Panc1 (cell line): ENCODE results near the gene IGSF21. TPM values are rescaled to one million over a fixed set of nuclear protein-coding genes. Genes with fewer than 3 reads are reported as not detected.

Experiments
- ATAC-seq: fragments of 200-7000 bp; cut with Tn5 transposase; 2 replicates; pipeline ENCODE4 v1.9.1; 2020; ENCODE audit warnings: mild to moderate bottlenecking, moderate library complexity
- BruUV-seq: library from RNA; stranded (reverse); fragments of 400-500 nt; replicated peaks from 2 replicates; lab custom pipeline; 2021; lab: Mats Ljungman, UMichigan
- CTCF ChIA-PET: fragments of 300-600 bp; sonication (Branson Sonifier 250); formaldehyde crosslinking; loops from one replicate; lab custom pipeline; 2022; ENCODE audit warnings: antibody characterized with exemption; lab: Charles Lee
- POLR2A ChIA-PET: fragments of 300-600 bp; sonication (Branson Sonifier 250); formaldehyde crosslinking; loops from one replicate; lab custom pipeline; 2022; ENCODE audit warnings: antibody characterized with exemption; lab: Charles Lee
- DNase-seq: peaks from one replicate; pipeline ENCODE4 v3.0.0-alpha.2; 2010; ENCODE audit warnings: low read depth, low spot score
- H3K27ac ChIP-seq: 2 replicates; pipeline ENCODE4 v1.5.1; 2011; ENCODE audit warnings: mild to moderate bottlenecking, low read length, inconsistent platforms
- H3K27me3 ChIP-seq: fragments of 200-500 bp; sonication (Bioruptor generic); 2 replicates; pipeline ENCODE4 v1.6.0; 2014; ENCODE audit warnings: low read length, inconsistent platforms; ENCODE audit not compliant: control insufficient read depth, insufficient read depth
- H3K36me3 ChIP-seq: fragments of 200-500 bp; sonication (Bioruptor generic); 2 replicates; pipeline ENCODE4 v1.5.1; 2014; ENCODE audit warnings: inconsistent platforms, mild to moderate bottlenecking, low read length, moderate library complexity; ENCODE audit not compliant: control insufficient read depth, insufficient read depth
- H3K4me1 ChIP-seq: 2 replicates; pipeline ENCODE4 v1.5.1; 2011; ENCODE audit warnings: inconsistent platforms, mild to moderate bottlenecking, low read length, moderate library complexity; ENCODE audit not compliant: control insufficient read depth, insufficient read depth
- H3K4me3 ChIP-seq, 2 experiments: 2 replicates each; pipeline ENCODE4 v1.5.1; 2011 to 2012; ENCODE audit warnings: low read depth in 2 of 2, low read length in 2 of 2, mild to moderate bottlenecking in 2 of 2, inconsistent platforms in 1 of 2, moderate library complexity in 1 of 2
- H3K9me3 ChIP-seq: fragments of 200-500 bp; sonication (Bioruptor generic); 2 replicates; pipeline ENCODE4 v1.5.1; 2014; ENCODE audit warnings: low read depth, mild to moderate bottlenecking, inconsistent platforms, low read length, moderate library complexity; ENCODE audit not compliant: control insufficient read depth, insufficient read depth
- CTCF ChIP-seq: fragments of 450-650 bp; IDR thresholded peaks from 2 replicates; pipeline ENCODE4 v1.5.1; 2017; ENCODE audit warnings: mild to moderate bottlenecking
- POLR2AphosphoS5 ChIP-seq: IDR thresholded peaks from 2 replicates; pipeline ENCODE4 v1.6.1; 2012; ENCODE audit warnings: mild to moderate bottlenecking, low read depth, low read length, moderate library complexity
- SIN3A ChIP-seq: IDR thresholded peaks from 2 replicates; pipeline ENCODE4 v1.6.1; 2012; ENCODE audit warnings: low read depth, mild to moderate bottlenecking, low read length, moderate library complexity, borderline replicate concordance; ENCODE audit not compliant: insufficient read depth
- TCF7L2 ChIP-seq: IDR thresholded peaks from 2 replicates; pipeline ENCODE4 v1.6.1; 2011; ENCODE audit warnings: mild to moderate bottlenecking, low read depth, low read length, inconsistent platforms
- in situ Hi-C: cut with HindIII; loops from 2 replicates; pipeline ENCODE4 v1.10.0; 2016; ENCODE audit warnings: low sequenced_read_pairs, low pct_unique_long_range_greater_than_20kb
- intact Hi-C: fragments of 100-400 bp; cut with micrococcal nuclease; formaldehyde crosslinking; loops from one replicate; pipeline ENCODE4 v1.10.0; 2022; ENCODE audit not compliant: unreplicated experiment
- total RNA-seq: library from RNA; stranded (reverse); gene quantifications from one replicate; pipeline ENCODE4 v1.2.1, GENCODE V29; 2021; ENCODE audit not compliant: unreplicated experiment
- TF ChIP-seq, protein P1 (sequence below), 2 experiments: IDR thresholded peaks; 2 replicates each; pipeline ENCODE4 v1.6.1; 2011 to 2012; ENCODE audit warnings: low read depth in 2 of 2, control low read depth in 1 of 2, low read length in 1 of 2, mild to moderate bottlenecking in 1 of 2, moderate library complexity in 1 of 2; ENCODE audit not compliant: insufficient read depth in 1 of 2

Gene IGSF21
- total RNA-seq, 1 experiment from 2014 or later, result not detected

DNA sequence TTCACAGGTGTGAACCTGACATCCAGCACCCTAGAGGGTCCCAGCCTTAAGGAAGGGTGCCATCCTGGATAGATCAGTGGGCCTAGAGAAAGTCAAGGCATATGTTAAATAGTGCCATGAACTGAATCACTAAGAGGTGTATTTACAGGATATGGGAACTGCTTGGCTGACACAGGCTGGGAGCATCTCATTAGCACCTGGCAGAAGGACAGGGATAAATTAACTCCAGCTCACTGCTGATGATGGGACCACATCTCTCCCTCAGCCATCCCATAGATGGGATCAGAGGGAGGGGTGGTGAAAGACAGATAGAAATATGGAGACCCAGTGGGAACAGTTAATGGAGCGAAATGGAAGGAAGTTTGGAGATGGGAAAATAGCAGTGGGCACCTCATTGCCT lies 122.0 kb downstream of the IGSF21 start:
- ATAC-seq (no peak), DNase-seq (no peak)
- intact Hi-C loops (no loop called here), in situ Hi-C loops (no loop called here)
- CTCF ChIA-PET, result no interaction called here
- TF ChIP-seq, protein P1, sequence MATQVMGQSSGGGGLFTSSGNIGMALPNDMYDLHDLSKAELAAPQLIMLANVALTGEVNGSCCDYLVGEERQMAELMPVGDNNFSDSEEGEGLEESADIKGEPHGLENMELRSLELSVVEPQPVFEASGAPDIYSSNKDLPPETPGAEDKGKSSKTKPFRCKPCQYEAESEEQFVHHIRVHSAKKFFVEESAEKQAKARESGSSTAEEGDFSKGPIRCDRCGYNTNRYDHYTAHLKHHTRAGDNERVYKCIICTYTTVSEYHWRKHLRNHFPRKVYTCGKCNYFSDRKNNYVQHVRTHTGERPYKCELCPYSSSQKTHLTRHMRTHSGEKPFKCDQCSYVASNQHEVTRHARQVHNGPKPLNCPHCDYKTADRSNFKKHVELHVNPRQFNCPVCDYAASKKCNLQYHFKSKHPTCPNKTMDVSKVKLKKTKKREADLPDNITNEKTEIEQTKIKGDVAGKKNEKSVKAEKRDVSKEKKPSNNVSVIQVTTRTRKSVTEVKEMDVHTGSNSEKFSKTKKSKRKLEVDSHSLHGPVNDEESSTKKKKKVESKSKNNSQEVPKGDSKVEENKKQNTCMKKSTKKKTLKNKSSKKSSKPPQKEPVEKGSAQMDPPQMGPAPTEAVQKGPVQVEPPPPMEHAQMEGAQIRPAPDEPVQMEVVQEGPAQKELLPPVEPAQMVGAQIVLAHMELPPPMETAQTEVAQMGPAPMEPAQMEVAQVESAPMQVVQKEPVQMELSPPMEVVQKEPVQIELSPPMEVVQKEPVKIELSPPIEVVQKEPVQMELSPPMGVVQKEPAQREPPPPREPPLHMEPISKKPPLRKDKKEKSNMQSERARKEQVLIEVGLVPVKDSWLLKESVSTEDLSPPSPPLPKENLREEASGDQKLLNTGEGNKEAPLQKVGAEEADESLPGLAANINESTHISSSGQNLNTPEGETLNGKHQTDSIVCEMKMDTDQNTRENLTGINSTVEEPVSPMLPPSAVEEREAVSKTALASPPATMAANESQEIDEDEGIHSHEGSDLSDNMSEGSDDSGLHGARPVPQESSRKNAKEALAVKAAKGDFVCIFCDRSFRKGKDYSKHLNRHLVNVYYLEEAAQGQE (IDR thresholded peaks at IDR 0.05; ENCODE audit: insufficient read depth in 1 of 2, low read depth in 2 of 2, low read length in 1 of 2), result no peak
- TF ChIP-seq TCF7L2, result no peak
- TF ChIP-seq SIN3A, result no peak
- no peak for TF ChIP-seq POLR2AphosphoS5
- TF ChIP-seq CTCF, result no peak
- no peaks in the 10 kb centered on the region for H3K9me3 ChIP-seq
- no peaks in the 10 kb centered on the region for H3K36me3 ChIP-seq
- no TSS peak for BruUV-seq
- no peaks in the 10 kb centered on the region for H3K4me1 ChIP-seq
- POLR2A ChIA-PET, result no interaction called here
- no peak overlapping the region for H3K4me3 ChIP-seq
- peaks cover 8% of the 10 kb centered on the region; the same call in 1 of the 2 replicates for H3K27me3 ChIP-seq
- no peak overlapping the region for H3K27ac ChIP-seq

DNA sequence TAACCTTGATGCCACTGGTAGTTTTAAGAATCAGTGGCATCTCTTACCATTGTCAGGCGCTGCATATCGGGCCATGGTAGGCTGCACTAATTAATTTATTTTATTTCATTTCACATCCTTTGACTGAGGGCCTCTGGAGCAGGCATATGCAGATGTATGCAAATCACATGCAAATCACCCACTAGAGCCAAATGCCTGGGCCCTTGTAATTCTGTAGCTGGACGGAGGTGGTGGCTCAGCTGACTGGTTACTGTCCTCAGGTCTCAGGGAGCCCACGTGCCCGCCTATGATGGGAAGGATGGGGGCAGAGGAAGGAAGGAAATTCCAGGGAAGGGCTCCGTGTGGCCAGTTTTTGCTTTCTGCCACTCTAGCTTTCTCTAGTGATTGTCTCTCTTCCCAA lies 122.7 kb downstream of the IGSF21 start:
- intact Hi-C loops, result no loop called here
- no TSS peak for BruUV-seq

More for the DNA sequence above, 122.7 kb downstream of the IGSF21 start:
- ATAC-seq (no peak), DNase-seq (no peak)
- TF ChIP-seq TCF7L2 (no peak), SIN3A (no peak), CTCF (no peak), POLR2AphosphoS5 (no peak)
- TF ChIP-seq, protein P1 (IDR thresholded peaks at IDR 0.05; ENCODE audit: insufficient read depth in 1 of 2, low read depth in 2 of 2, low read length in 1 of 2), result no peak
- CTCF ChIA-PET, result no interaction called here
- peaks cover 8% of the 10 kb centered on the region; the same call in 1 of the 2 replicates for H3K27me3 ChIP-seq
- H3K36me3 ChIP-seq, result no peaks in the 10 kb centered on the region
- in situ Hi-C loops, result no loop called here
- no peak overlapping the region for H3K27ac ChIP-seq
- H3K4me1 ChIP-seq, result no peaks in the 10 kb centered on the region
- POLR2A ChIA-PET, result no interaction called here
- no peaks in the 10 kb centered on the region for H3K9me3 ChIP-seq
- H3K4me3 ChIP-seq, result no peak overlapping the region
